Activated T-cell treated with anti-CD3 and anti-CD28 coated beads for 4 hours (primary cell): ENCODE measurements around the gene SMG5.

Experiments used
- DNase-seq: peaks from one replicate; pipeline ENCODE4 v3.0.0-alpha.2; 2020

SMG5 gene

GRCh38 chr1:156281693-156282478 lies 739 bp downstream of the SMG5 start:
- DNase-seq, result no peak

- peak; percentile 35 for DNase-seq
Observed at GRCh38 chr1:156281281-156281680, 1.3 kb downstream of the SMG5 start.

- no peak for DNase-seq
Observed at GRCh38 chr1:156279837-156280236, 2.8 kb downstream of the SMG5 start.

- no peak for DNase-seq
Observed at GRCh38 chr1:156276966-156277381, 5.7 kb downstream of the SMG5 start.

DNA sequence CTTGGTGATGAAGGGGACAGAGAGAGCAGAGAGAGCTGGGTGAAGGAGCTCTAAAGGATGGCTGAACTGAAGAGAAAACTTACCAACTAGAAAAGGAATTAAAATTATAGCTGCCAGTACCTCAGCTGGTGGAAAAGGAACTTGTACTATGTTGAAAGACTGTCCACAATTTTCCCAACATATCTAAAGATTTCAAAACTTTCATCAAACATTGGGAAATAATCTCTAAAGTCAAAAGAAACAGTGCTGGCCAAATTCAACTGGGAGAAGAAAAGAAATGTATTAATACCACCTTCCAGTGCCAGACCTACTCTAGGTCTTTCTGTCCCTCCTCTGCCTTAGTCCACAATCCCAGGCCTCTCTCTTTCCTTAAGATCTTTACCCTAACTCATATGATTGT lies 6.1 kb downstream of the SMG5 start:
- no peak for DNase-seq

- no peak for DNase-seq
Observed at GRCh38 chr1:156270314-156270713, 12.3 kb downstream of the SMG5 start.

GRCh38 chr1:156268336-156268735 lies 14.3 kb downstream of the SMG5 start:
- no peak for DNase-seq

GRCh38 chr1:156266051-156266450 lies 16.6 kb downstream of the SMG5 start:
- DNase-seq, result no peak

GRCh38 chr1:156263288-156263655 lies 19.4 kb downstream of the SMG5 start:
- no peak for DNase-seq

DNA sequence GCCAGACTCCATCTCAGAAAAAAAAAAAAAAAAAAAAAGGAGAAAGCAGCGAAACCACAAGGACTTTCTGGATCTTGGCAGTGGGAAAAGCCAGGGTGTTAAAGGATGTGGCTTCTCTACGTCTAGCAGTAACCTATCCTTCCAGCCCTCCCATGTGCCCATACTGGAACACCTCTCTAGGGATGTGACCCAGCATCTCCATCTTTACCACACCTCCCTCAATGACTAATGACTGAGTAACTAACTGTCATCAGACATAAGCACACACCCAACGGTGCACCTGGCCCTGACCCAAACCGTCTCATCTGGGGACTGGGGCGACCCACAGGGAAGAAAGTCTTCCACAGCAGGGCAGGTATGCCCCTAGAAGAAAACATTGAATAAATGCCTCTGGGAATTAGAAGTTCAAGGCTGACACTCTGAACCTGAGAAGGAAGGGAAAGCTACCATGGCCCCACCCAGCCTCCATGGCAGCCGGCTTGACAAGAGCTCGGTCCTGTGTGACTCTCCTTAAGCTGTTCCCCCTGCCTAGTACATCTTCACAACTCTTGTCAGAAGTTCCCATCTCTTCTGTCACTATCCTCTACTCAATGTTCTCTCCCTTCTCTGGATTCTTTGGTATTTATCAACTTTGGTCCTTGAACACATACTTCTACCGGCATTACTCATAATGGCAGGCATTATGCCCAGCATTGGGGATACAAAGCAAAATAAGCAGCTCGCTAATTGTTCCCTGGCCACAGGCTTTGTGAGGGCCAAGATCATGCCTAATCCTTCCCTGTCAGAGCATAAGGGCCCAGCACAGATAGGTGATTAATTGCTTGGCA lies 20.0 kb downstream of the SMG5 start:
- no peak for DNase-seq

GRCh38 chr1:156260896-156261295 lies 21.7 kb downstream of the SMG5 start:
- no peak for DNase-seq

DNA sequence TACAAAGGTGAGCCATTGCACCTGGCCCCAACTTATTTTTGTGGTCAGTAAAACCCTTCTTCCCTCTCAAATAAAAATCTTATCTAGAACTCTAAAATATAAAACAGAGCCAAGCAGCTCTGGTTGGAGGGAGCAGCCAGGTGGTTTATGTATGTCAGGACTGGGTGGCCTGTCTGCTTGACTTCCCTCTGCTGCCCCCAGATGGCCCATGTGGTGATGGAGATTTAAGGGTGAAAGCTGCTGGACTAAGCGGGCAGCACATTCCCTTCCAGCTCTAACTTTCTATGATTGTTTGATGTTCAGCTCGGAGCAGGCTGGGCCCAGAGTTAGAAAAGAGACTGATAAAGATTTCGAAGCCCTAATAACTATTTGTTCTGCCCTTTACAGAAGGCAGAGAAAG lies 22.8 kb downstream of the SMG5 start:
- no peak for DNase-seq

DNA sequence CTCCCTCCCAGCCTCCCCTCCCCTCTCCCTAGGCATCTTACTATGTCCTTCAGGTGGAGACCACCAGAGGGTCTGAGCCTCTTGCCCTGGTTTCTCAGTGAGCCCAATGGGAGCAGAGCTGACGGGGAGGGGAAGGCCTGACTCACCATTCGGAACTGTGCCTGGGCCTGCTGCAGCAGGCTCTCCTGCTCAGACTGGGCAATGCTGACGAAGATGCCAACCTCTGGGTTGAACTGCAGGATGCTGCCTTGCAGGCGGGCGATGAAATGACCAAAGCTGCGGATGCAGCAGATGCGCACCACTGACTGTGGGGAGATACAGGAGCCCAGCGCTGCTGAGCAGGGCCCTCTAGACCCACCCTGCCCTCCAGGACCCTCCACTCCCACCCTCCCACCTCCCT lies 23.8 kb downstream of the SMG5 start:
- no peak for DNase-seq

- DNase-seq, result no peak
Observed at GRCh38 chr1:156257711-156258110, 24.9 kb downstream of the SMG5 start.

DNA sequence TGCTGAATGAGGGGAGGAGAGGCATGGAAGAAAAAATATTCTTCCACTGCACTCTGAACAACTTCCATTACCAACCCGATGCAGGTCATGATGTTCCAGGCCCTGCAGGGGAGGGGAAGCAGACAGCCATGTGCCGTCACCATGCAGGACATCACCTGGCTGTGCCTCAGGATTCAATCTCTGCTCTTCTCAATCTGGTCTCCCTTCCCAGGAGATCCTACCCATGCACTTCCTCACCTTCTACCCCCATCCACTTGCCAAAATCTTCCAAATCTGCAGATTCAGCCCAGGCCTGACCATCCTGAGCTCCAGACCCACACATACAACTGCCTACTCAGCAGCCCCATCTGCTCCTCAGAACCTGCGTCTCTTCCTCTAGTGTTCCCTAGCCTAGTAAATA lies 29.0 kb downstream of the SMG5 start:
- no peak for DNase-seq

GRCh38 chr1:156251527-156251926 lies 31.1 kb downstream of the SMG5 start:
- DNase-seq, result no peak

DNA sequence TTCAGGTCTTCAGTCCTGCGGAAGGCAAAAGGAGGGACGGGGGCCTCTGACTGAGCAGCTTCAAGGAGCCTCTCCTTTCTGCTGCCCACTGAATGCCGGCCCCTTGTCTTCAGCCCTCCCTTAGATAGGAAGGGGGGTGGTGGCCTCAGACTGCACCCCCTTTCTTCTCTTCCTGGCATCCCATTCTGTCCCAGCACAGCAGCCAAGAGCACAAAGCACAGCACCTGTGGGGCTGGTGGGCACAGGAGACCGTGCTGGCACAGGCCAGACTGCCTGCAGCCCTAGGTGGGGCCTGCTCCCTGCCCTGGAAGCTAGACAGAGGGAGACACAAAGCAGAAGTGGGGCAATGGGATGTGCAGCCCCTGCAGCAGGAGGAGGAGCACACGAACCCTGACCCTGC lies 33.0 kb downstream of the SMG5 start:
- no peak for DNase-seq

DNA sequence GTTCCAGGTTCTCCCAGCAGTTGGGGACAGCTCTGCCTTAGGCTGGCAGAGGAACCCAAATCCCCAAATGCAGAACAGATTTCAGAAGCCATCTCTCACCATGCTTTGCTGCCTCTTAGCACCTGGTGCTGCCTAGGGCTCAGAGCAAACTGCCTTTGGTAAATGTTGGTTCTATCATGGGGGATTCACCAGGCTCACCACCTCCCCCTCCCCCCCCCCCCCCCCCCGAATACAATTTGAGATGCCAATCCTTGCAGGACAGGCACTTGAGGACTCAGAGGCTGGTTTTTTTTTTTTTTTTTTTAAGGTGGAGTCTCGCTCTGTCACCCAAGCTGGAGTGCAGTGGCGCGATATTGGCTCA lies 34.3 kb downstream of the SMG5 start:
- DNase-seq, result no peak

GRCh38 chr1:156247460-156248322 lies 34.9 kb downstream of the SMG5 start, which contains the start of gene PAQR6:
PAQR6 (minus strand) TSS chr1:156248056; CDS start chr1:156246731, 1,325 bp downstream.
- no peak for DNase-seq

DNA sequence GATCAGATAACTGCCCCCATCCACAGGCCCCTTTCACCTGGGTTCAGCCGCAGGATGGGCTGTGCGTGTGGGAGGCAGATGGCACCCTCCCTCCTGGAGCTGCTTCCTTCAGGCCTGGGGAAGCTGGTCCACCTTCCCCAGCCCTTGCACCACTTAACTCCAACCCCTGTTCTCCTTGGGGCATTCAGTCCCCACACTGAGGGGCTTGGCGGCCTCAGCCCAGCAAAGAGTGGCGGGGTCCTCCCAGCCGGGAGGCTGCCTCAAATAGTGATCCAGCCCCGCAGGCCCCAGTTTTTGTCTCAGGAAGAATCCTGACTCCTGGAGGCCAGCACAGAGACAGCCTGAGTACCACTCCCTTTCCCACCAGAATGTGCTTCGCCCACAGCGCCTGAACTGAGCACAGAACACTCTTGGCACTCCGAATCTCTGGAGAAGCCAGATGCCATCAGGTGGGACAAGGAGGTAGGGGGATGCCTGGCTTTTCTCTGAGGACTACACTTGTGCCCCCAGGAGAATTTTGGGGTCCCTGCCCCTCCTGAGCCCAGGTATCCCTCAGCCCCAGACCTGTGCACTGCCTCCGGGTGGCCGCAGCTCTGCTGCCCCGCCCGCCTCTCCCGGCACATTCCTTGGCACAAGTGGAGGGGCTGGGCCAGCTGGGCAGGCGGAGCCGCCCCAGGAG lies 35.7 kb downstream of the SMG5 start:
- DNase-seq, result no peak

GRCh38 chr1:156246241-156246780 lies 36.3 kb downstream of the SMG5 start:
- DNase-seq, result no peak

DNA sequence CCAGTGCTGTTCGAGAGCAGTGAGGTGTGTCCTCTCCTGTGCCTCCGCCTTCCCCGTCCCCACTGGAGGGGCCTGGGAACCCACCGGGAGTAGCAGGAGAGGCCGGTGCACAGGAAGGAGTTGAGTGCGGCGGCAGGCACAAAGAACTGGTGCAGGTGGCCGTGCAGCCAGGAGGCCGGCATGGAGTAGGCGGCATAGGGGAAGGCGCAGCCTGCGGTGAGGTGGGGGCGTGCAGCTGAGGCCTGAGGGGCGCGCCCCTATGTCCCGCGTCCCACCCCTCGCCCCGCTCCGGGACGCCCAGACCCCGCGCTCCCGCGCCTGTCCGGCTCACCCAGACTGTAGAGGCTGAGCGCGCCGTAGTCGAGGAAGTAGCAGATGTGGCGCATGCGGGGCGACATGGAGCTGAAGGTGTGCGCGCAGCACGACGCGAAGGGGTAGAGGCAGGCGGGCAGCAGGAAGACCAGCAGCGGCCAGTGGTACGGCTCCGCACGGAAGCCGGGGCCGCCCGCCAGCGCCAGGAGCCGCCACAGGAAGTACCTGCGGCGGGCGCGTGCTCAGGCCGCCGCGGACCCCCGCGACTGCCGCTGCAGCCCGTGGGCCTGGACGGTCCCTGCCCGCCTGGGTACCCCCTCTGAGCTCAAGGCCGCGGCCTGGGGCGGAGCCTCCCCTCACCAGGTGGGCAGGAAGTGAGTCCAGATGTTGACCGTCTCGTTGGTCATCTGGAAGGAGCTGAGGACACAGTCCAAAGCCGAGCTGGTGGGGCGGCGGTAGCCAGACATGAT lies 37.0 kb downstream of the SMG5 start:
- DNase-seq, result no peak
